HG02981 (cell line): ENCODE results near the gene EGR4.
"Not testable (repeated sequence)": the region's sequence is repeated elsewhere in the genome, so short reads cannot be mapped to it uniquely, and the experiment has no call there.

ENCODE experiments used
- ATAC-seq: cut with Tn5 transposase; IDR thresholded peaks from one replicate; pipeline ENCODE4 v1.9.1; 2021; ENCODE audit warnings: mild to moderate bottlenecking, moderate library complexity; ENCODE audit not compliant: unreplicated experiment

The EGR4 gene

GRCh38 chr2:73264332-73264606 lies 29.1 kb downstream of the EGR4 start:
- ATAC-seq, result no peak

DNA sequence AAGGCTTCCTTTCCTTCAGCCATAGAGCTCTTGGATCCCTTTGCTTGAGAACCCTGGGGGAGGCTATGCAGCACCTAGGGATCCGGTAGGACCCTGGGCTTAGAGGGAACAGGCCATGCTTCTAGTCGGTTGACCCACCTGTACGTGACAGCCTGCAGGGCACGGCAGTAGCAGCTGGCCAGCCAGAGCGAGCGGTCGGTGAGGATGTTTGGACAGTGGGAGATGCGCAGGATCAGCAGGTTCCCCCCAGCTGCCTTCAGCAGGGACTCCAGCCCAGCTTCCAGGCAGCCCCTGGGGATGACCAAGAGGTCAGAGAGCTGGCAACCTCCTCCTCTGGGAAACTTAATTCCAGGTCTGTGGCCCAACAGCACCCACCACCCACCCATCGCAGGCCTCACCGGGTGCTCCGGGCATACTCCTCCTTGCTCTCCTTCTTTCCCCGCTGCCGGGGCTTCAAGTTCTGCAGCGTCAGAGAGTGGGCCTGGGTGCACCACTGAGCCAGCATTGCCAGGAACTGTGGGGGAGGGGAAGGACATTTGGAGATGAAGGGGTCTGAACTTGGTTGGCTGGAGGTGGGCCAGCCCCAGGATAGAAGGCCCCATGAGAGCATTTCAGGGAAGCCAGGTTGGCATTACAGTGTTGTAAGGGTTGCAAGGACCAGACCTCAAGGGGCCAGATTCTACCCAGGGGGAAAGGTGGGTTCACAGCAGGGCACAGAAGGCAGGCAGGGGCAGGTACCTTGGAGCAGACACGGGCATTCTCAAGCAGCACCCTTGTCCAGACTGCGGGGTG lies 29.6 kb downstream of the EGR4 start:
- ATAC-seq, result no peak

DNA sequence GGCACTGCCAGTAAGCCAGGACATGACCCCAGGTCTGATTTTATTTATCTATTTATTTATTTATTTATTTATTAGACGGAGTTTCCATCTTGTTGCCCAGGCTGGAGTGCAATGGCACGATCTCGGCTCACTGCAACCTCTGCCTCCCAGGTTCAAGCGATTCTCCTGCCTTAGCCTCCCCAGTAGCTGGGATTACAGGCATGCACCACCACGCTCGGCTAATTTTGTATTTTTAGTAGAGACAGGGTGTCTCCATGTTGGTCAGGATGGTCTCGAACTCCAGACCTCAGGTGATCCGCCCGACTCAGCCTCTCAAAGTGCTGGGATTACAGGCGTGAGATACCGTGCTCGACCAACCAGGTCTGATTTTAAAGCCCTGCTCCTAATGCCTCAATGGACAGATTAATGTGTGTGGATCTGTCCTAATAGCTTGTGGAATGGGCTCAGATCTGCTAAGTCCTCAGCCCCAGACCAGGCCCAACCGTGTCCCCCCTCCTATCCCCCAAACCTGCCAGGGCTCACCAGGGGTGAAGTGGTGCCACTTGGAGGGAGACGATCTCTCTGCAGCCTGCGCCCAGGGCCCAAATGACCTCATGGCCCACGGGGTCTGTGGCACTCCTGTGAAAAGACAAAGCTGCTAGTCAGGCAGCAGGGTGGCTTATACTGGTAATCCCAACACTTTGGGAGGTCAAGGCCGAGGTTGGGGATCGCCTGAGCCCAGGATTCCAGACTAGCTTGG lies 30.5 kb downstream of the EGR4 start:
- ATAC-seq, result not testable (repeated sequence)

DNA sequence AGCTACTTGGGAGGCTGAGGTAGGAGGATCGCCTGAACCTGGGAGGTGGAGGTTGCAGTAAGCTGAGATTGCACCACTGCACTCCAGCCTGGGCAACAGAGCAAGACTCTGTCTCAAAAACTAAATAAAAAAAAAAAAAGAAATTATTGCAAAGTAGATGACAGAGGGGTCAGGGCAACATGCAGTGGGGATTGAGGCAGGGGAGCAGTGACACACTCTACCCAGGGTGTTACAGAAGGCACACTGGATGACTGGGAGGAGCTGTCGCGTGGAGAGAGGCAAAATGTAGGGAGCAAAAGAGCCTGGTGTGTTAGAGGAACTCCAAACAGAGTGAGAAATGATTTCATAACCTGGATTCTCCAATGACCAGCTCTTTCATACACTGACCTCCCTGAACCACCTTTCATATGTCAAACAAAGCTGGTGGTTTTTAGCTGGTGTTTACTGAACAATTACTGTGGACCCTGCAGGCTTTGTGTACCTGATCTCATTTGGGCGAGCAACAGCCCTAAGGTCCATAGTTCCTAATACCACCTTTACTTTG lies 31.2 kb downstream of the EGR4 start:
- no peak for ATAC-seq

DNA sequence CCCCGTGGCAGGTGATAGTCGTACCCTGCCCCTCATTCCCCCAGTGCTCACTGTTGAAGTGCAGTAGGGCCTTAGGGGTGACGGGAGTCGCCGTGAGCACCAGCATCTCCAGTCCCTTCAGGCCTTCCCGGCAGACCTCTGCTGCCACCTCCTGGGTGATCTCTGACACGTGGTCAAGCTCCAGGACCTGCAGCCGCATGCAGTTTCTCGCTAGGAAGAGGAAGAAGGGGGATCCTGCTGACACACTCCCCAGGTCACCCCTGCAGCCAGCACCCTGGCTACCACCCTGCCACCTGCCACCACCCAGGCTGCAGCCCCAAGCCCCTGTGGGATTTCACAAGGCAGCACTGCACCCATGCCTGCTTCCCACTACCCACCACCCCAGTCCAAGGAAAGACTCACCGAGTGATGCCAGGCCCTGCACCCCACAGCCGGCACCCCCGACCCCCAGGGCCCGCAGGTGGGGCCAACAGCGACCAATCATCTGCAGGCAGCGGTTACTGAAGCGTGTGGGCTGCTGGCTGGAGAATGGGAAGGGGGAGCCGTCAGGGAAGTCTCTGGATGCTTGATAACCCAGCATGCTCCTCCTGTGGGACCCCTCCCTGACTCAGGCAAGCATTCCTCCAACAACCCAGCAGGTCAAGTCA lies 32.9 kb downstream of the EGR4 start:
- no peak for ATAC-seq

DNA sequence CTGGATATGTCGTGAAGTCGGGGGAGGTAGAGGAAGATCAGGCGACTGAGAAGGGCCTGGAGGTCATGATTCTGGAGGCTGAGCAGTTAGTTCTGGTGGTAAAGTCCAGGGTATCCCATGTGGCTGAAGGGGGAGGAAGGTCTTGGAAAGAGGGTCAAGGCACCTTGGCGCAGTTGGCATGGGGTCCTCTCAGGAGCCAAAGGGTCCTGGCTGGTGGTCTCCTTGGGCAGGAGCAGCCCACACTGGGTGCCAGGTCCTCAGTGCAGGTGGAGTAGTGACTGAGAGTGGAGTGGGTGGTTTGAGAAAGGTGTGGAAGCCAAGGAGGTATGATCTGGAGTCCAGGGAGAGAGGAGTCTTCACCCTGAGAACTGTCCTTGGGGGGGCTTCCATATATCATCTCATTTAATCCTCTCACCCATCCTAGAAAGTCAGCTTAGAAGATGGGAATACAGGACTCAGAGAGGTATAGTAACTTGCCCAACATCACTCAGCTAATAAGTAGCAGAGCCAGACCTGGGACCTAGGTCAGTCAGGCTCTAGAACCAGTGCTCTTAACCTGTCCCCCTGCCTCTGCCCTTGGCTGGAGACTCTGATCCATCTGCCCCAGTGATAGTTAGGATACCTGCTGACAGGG lies 33.5 kb downstream of the EGR4 start:
- ATAC-seq, result no peak

- ATAC-seq, result no peak
Observed at GRCh38 chr2:73259276-73259675, 34.1 kb downstream of the EGR4 start.

- no peak for ATAC-seq
Observed at GRCh38 chr2:73258913-73259215, 34.5 kb downstream of the EGR4 start.

DNA sequence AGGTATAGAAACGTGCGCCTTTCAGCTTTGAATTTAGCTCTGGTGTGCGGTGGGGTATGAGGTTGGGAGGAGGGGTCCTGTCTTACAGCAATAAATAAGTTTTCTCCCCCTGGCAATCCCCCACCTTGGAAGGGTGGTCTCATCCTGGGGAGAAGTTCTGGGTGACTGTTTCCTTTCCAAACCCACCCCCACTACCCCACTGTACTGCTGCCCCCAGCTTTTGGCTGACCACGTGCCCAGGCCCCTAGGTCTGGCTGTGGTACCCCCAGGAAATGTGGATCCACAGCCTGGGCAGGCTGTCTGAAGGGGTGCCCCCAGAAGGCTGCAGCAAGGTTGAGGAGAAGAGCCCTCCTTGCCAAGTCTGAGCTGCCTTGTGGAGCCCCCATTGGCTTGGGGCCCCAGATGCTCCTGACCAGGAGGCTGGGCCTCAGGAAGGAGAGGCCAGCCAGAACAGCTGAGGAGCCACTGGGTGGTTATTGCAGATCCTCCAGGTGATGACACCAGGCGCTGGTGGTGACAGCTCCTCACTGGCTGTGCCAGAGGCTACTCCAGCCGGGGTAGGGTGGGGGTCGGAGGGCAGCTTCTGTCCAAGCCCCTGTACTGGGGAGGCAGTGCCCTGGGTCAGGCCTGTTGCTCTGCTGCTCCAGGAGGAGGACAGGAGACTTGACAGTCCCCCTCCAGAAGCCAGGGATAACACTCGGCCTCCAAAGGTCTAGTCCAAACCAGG lies 35.0 kb downstream of the EGR4 start:
- ATAC-seq, result no peak

GRCh38 chr2:73257425-73258125 lies 35.8 kb downstream of the EGR4 start:
- no peak for ATAC-seq

- no peak for ATAC-seq
Observed at GRCh38 chr2:73257021-73257420, 36.3 kb downstream of the EGR4 start.

GRCh38 chr2:73256618-73256922 lies 36.8 kb downstream of the EGR4 start:
- no peak for ATAC-seq

DNA sequence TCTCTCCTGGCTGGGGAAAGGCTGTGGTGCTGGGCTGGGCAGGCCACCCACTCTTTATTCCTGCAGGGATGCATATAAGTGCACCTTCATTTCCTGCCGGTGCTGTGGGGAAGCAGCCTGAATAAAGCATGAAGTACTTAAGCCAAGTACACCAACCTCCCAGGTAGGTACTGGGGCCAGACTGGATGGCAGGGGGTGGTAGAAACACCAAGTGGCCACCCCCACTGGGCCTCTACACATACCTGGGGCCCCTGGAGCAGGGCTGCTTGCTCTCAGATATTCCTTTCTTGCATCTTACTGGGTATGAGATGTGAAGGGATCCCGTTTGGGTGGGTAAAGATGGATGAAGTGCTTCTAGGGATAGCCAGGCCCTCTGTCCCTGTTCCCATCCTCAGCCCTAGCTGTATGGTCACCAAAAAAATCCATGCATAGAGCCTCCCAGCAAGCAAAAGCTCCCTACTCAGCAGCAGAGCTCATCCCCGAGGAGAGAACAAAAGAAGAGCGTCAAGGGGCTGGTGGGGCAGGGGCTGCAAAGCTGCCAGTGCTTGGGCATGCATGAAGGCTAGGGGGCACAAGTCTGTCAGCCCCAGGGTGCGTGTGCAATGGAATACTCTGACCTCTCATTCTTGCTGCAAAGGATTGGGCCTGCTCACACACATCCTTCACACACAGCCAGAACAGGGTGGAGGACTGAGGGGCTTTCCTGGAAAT lies 37.3 kb downstream of the EGR4 start:
- no peak for ATAC-seq

DNA sequence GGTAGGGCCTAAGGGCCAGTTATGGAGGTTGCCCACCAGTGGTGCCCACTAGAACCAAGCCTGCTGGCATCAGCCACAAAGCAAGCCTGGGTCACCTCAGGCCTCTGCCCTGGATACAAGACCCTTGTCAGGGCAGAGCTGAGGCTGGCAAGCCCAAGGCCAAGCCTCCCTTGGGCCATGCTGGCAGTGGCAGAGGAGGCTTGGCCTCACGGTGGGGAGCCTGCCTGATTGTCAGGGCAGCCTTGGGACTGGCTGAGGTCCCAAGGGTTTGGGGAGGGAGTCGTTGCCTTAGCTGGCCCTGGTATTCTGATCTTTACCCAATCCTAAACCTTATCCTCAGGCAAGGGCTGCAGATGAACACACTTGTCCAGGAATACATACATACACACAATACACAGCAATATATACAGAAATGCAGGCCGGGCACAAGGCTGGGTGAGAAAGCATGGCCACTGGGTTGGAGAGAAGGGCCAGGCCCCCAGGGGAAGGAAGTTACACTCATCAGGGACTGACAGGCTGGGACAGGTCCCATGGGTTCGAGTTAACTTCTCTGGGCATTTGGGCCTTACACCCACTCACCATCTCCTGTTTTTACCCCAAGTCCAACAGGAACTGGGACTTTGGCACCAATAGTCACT lies 38.2 kb downstream of the EGR4 start:
- ATAC-seq, result no peak

- no peak for ATAC-seq
Observed at GRCh38 chr2:73254343-73255006, 38.9 kb downstream of the EGR4 start.

- ATAC-seq, result no peak
Observed at GRCh38 chr2:73253901-73254300, 39.4 kb downstream of the EGR4 start.

GRCh38 chr2:73253400-73253799 lies 39.9 kb downstream of the EGR4 start:
- ATAC-seq, result no peak

GRCh38 chr2:73252238-73253027 lies 40.9 kb downstream of the EGR4 start:
- no peak for ATAC-seq
